ENCODE results near the gene TRIM32.

Gene TRIM32

GRCh38 chr9:116712781-116713180 is 25.7 kb downstream of the TRIM32 start:
- TF ChIP-seq CTCF (IDR thresholded peaks at IDR 0.05) = no peak
- no peak overlapping the region for H3K27ac ChIP-seq
- no peaks in the 10 kb centered on the region for H3K9me3 ChIP-seq

GRCh38 chr9:116713271-116713670 is 26.2 kb downstream of the TRIM32 start:
- H3K36me3 ChIP-seq = no peaks in the 10 kb centered on the region
- no peak overlapping the region for H3K27ac ChIP-seq
- no peaks in the 10 kb centered on the region for H3K4me1 ChIP-seq (ENCODE audit: control insufficient read depth in 1 of 2, insufficient read depth in 1 of 2, low read depth in 1 of 2, low read length in 1 of 2)
- H3K9me3 ChIP-seq = no peaks in the 10 kb centered on the region
- H3K27me3 ChIP-seq = no peaks in the 10 kb centered on the region
- no peak for TF ChIP-seq CTCF (IDR thresholded peaks at IDR 0.05)
- H3K4me3 ChIP-seq (ENCODE audit: low read depth in 1 of 2, low read length in 1 of 2) = no peak overlapping the region

More at GRCh38 chr9:116712781-116713180, 25.7 kb downstream of the TRIM32 start:
- H3K36me3 ChIP-seq = no peaks in the 10 kb centered on the region
- no peak overlapping the region for H3K4me3 ChIP-seq (ENCODE audit: low read depth in 1 of 2, low read length in 1 of 2)
- no peaks in the 10 kb centered on the region for H3K4me1 ChIP-seq (ENCODE audit: control insufficient read depth in 1 of 2, insufficient read depth in 1 of 2, low read depth in 1 of 2, low read length in 1 of 2)
- no peaks in the 10 kb centered on the region for H3K27me3 ChIP-seq

- H3K27me3 ChIP-seq = no peaks in the 10 kb centered on the region
- H3K36me3 ChIP-seq = no peaks in the 10 kb centered on the region
- H3K9me3 ChIP-seq = no peaks in the 10 kb centered on the region
- TF ChIP-seq CTCF (IDR thresholded peaks at IDR 0.05) = no peak
- no peak overlapping the region for H3K27ac ChIP-seq
- H3K4me1 ChIP-seq (ENCODE audit: control insufficient read depth in 1 of 2, insufficient read depth in 1 of 2, low read depth in 1 of 2, low read length in 1 of 2) = no peaks in the 10 kb centered on the region
- H3K4me3 ChIP-seq (ENCODE audit: low read depth in 1 of 2, low read length in 1 of 2) = no peak overlapping the region
Measured at GRCh38 chr9:116715751-116716150, 28.6 kb downstream of the TRIM32 start.

GRCh38 chr9:116716438-116716837 is 29.3 kb downstream of the TRIM32 start:
- no peak overlapping the region for H3K27ac ChIP-seq

GRCh38 chr9:116717150-116717549 is 30.0 kb downstream of the TRIM32 start:
- H3K4me1 ChIP-seq (ENCODE audit: control insufficient read depth in 1 of 2, insufficient read depth in 1 of 2, low read depth in 1 of 2, low read length in 1 of 2) = no peaks in the 10 kb centered on the region
- no peaks in the 10 kb centered on the region for H3K27me3 ChIP-seq
- TF ChIP-seq CTCF (IDR thresholded peaks at IDR 0.05) = no peak
- H3K9me3 ChIP-seq = no peaks in the 10 kb centered on the region
- no peak overlapping the region for H3K27ac ChIP-seq
- H3K36me3 ChIP-seq = no peaks in the 10 kb centered on the region
- H3K4me3 ChIP-seq (ENCODE audit: low read depth in 1 of 2, low read length in 1 of 2) = no peak overlapping the region

More at GRCh38 chr9:116716438-116716837, 29.3 kb downstream of the TRIM32 start:
- H3K4me1 ChIP-seq (ENCODE audit: control insufficient read depth in 1 of 2, insufficient read depth in 1 of 2, low read depth in 1 of 2, low read length in 1 of 2) = no peaks in the 10 kb centered on the region
- no peaks in the 10 kb centered on the region for H3K36me3 ChIP-seq
- TF ChIP-seq CTCF (IDR thresholded peaks at IDR 0.05) = no peak
- no peaks in the 10 kb centered on the region for H3K27me3 ChIP-seq
- no peaks in the 10 kb centered on the region for H3K9me3 ChIP-seq
- H3K4me3 ChIP-seq (ENCODE audit: low read depth in 1 of 2, low read length in 1 of 2) = no peak overlapping the region

GRCh38 chr9:116718111-116718510 is 31.0 kb downstream of the TRIM32 start:
- TF ChIP-seq CTCF (IDR thresholded peaks at IDR 0.05) = no peak
- Histone ChIP-seq H3K9me3 (no peaks in the 10 kb centered on the region), H3K27ac (no peak overlapping the region), H3K27me3 (no peaks in the 10 kb centered on the region), H3K4me1 (ENCODE audit: control insufficient read depth in 1 of 2, insufficient read depth in 1 of 2, low read depth in 1 of 2, low read length in 1 of 2) (no peaks in the 10 kb centered on the region), H3K36me3 (no peaks in the 10 kb centered on the region), H3K4me3 (ENCODE audit: low read depth in 1 of 2, low read length in 1 of 2) (no peak overlapping the region)
